WTC11 (cell line): Measurements from ENCODE around the gene LRTM2.
"Not testable (repeated sequence)": the region's sequence is repeated elsewhere in the genome, so short reads cannot be mapped to it uniquely, and the experiment has no call there.

Experiments
- CREM ChIP-seq: sonication (generic); formaldehyde crosslinking; IDR thresholded peaks from 2 replicates; pipeline ENCODE4 v1.8.1; 2022; ENCODE audit warnings: mild to moderate bottlenecking, missing genetic modification reagents, moderate library complexity
- GABPB1 ChIP-seq: sonication (generic); formaldehyde crosslinking; IDR thresholded peaks from 2 replicates; pipeline ENCODE4 v1.8.1; 2023; ENCODE audit warnings: mild to moderate bottlenecking, missing genetic modification reagents
- NR3C1 ChIP-seq: sonication (generic); formaldehyde crosslinking; conservative IDR thresholded peaks from 2 replicates; pipeline ENCODE4 v1.8.1; 2023; ENCODE audit warnings: low read depth, mild to moderate bottlenecking, missing genetic modification reagents
- PRRX2 ChIP-seq: fragments of 250-450 bp; sonication (Bioruptor Pico); IDR thresholded peaks from 2 replicates; pipeline ENCODE4 v1.8.0; 2021; ENCODE audit warnings: mild to moderate bottlenecking
- SP1 ChIP-seq: sonication (generic); formaldehyde crosslinking; conservative IDR thresholded peaks from 2 replicates; pipeline ENCODE4 v1.8.1; 2022; ENCODE audit warnings: missing genetic modification reagents
- TCF7 ChIP-seq: sonication (generic); formaldehyde crosslinking; IDR thresholded peaks from 2 replicates; pipeline ENCODE4 v1.8.0; 2022; ENCODE audit warnings: mild to moderate bottlenecking, low read depth, missing genetic modification reagents, moderate library complexity
- ZNF121 ChIP-seq: sonication (generic); formaldehyde crosslinking; IDR thresholded peaks from 2 replicates; pipeline ENCODE4 v1.8.0; 2023; ENCODE audit warnings: missing genetic modification reagents
- ZNF219 ChIP-seq: sonication (generic); formaldehyde crosslinking; IDR thresholded peaks from 2 replicates; pipeline ENCODE4 v1.8.0; 2023; ENCODE audit warnings: missing genetic modification reagents, mild to moderate bottlenecking, borderline replicate concordance
- ZNF232 ChIP-seq: sonication (generic); formaldehyde crosslinking; IDR thresholded peaks from 2 replicates; pipeline ENCODE4 v1.8.0; 2022; ENCODE audit warnings: mild to moderate bottlenecking, missing genetic modification reagents
- TF ChIP-seq, protein P1 (sequence below): fragments of 200-600 bp; IDR thresholded peaks from 2 replicates; pipeline ENCODE4 v1.8.0; 2022; ENCODE audit warnings: antibody characterized with exemption
- TF ChIP-seq, protein P2 (sequence below): sonication (generic); formaldehyde crosslinking; IDR thresholded peaks from 2 replicates; pipeline ENCODE4 v1.8.0; 2022; ENCODE audit warnings: missing genetic modification reagents
- TF ChIP-seq, protein P3 (sequence below): sonication (generic); formaldehyde crosslinking; IDR thresholded peaks from 2 replicates; pipeline ENCODE4 v1.8.1; 2023; ENCODE audit warnings: mild to moderate bottlenecking, moderate library complexity, missing genetic modification reagents
- TF ChIP-seq, protein P4 (sequence below): sonication (generic); formaldehyde crosslinking; IDR thresholded peaks from 2 replicates; pipeline ENCODE4 v1.8.0; 2022; ENCODE audit warnings: mild to moderate bottlenecking, missing genetic modification reagents
- TF ChIP-seq, protein P5 (sequence below): fragments of 250-450 bp; sonication (Bioruptor Pico); IDR thresholded peaks from 2 replicates; pipeline ENCODE4 v1.9.0; 2021; ENCODE audit warnings: mild to moderate bottlenecking

DNA sequence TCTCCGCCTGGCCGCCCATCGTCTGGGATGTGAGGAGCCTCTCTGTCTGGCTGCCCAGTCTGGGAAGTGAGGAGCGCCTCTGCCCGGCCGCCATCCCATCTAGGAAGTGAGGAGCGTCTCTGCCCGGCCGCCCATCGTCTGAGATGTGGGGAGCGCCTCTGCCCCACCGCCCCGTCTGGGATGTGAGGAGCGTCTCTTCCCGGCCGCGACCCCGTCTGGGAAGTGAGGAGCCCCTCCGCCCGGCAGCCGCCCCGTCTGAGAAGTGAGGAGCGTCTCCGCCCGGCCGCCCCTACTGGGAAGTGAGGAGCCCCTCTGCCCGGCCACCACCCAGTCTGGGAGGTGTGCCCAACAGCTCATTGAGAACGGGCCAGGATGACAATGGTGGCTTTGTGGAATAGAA is 2.4 kb upstream of the LRTM2 start:
- not testable (repeated sequence) for TF ChIP-seq CREM (CRISPR knock-in tag); SP1 (CRISPR knock-in tag); NR3C1 (CRISPR knock-in tag); ZNF121; ZNF232; TCF7 (CRISPR knock-in tag); GABPB1 (CRISPR knock-in tag); PRRX2 (CRISPR knock-in tag); ZNF219
- TF ChIP-seq, protein P1, sequence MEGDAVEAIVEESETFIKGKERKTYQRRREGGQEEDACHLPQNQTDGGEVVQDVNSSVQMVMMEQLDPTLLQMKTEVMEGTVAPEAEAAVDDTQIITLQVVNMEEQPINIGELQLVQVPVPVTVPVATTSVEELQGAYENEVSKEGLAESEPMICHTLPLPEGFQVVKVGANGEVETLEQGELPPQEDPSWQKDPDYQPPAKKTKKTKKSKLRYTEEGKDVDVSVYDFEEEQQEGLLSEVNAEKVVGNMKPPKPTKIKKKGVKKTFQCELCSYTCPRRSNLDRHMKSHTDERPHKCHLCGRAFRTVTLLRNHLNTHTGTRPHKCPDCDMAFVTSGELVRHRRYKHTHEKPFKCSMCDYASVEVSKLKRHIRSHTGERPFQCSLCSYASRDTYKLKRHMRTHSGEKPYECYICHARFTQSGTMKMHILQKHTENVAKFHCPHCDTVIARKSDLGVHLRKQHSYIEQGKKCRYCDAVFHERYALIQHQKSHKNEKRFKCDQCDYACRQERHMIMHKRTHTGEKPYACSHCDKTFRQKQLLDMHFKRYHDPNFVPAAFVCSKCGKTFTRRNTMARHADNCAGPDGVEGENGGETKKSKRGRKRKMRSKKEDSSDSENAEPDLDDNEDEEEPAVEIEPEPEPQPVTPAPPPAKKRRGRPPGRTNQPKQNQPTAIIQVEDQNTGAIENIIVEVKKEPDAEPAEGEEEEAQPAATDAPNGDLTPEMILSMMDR, result not testable (repeated sequence)
- TF ChIP-seq, protein P2, sequence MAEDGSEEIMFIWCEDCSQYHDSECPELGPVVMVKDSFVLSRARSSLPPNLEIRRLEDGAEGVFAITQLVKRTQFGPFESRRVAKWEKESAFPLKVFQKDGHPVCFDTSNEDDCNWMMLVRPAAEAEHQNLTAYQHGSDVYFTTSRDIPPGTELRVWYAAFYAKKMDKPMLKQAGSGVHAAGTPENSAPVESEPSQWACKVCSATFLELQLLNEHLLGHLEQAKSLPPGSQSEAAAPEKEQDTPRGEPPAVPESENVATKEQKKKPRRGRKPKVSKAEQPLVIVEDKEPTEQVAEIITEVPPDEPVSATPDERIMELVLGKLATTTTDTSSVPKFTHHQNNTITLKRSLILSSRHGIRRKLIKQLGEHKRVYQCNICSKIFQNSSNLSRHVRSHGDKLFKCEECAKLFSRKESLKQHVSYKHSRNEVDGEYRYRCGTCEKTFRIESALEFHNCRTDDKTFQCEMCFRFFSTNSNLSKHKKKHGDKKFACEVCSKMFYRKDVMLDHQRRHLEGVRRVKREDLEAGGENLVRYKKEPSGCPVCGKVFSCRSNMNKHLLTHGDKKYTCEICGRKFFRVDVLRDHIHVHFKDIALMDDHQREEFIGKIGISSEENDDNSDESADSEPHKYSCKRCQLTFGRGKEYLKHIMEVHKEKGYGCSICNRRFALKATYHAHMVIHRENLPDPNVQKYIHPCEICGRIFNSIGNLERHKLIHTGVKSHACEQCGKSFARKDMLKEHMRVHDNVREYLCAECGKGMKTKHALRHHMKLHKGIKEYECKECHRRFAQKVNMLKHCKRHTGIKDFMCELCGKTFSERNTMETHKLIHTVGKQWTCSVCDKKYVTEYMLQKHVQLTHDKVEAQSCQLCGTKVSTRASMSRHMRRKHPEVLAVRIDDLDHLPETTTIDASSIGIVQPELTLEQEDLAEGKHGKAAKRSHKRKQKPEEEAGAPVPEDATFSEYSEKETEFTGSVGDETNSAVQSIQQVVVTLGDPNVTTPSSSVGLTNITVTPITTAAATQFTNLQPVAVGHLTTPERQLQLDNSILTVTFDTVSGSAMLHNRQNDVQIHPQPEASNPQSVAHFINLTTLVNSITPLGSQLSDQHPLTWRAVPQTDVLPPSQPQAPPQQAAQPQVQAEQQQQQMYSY (CRISPR knock-in tag), result not testable (repeated sequence)
- TF ChIP-seq, protein P3, sequence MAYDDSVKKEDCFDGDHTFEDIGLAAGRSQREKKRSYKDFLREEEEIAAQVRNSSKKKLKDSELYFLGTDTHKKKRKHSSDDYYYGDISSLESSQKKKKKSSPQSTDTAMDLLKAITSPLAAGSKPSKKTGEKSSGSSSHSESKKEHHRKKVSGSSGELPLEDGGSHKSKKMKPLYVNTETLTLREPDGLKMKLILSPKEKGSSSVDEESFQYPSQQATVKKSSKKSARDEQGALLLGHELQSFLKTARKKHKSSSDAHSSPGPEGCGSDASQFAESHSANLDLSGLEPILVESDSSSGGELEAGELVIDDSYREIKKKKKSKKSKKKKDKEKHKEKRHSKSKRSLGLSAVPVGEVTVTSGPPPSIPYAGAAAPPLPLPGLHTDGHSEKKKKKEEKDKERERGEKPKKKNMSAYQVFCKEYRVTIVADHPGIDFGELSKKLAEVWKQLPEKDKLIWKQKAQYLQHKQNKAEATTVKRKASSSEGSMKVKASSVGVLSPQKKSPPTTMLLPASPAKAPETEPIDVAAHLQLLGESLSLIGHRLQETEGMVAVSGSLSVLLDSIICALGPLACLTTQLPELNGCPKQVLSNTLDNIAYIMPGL, result not testable (repeated sequence)
- TF ChIP-seq, protein P4, sequence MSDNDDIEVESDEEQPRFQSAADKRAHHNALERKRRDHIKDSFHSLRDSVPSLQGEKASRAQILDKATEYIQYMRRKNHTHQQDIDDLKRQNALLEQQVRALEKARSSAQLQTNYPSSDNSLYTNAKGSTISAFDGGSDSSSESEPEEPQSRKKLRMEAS (CRISPR knock-in tag), result not testable (repeated sequence)
- TF ChIP-seq, protein P5, sequence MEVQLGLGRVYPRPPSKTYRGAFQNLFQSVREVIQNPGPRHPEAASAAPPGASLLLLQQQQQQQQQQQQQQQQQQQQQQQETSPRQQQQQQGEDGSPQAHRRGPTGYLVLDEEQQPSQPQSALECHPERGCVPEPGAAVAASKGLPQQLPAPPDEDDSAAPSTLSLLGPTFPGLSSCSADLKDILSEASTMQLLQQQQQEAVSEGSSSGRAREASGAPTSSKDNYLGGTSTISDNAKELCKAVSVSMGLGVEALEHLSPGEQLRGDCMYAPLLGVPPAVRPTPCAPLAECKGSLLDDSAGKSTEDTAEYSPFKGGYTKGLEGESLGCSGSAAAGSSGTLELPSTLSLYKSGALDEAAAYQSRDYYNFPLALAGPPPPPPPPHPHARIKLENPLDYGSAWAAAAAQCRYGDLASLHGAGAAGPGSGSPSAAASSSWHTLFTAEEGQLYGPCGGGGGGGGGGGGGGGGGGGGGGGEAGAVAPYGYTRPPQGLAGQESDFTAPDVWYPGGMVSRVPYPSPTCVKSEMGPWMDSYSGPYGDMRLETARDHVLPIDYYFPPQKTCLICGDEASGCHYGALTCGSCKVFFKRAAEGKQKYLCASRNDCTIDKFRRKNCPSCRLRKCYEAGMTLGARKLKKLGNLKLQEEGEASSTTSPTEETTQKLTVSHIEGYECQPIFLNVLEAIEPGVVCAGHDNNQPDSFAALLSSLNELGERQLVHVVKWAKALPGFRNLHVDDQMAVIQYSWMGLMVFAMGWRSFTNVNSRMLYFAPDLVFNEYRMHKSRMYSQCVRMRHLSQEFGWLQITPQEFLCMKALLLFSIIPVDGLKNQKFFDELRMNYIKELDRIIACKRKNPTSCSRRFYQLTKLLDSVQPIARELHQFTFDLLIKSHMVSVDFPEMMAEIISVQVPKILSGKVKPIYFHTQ (CRISPR knock-in tag), result not testable (repeated sequence)
